ENCODE measurements around the gene MYH11. TPM values are rescaled to one million over a fixed set of nuclear protein-coding genes. Genes with fewer than 3 reads are reported as not detected.
"Not testable (repeated sequence)": the region's sequence is repeated elsewhere in the genome, so short reads cannot be mapped to it uniquely, and the experiment has no call there.

MYH11 gene
- total RNA-seq, 1 donor from 2014 or later, result 0.31 TPM

DNA sequence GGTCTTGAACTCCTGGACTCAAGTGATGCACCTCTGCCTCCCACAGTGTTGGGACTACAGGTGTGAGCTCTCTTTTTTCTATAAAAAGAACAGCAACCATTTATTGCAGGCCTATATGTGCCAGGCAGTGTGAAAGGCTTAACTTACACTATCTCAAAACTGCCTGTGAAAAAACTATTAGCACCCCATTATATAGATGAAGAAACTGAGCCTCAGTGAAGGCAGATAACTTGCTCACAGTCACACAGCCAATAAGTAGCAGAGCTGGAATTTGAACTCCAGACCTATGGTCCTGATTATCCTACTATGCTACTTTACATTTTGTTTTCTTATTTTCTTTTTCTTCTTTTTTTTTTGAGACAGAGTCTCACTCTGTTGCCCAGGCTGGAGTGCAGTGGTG lies 191.7 kb downstream of the MYH11 start:
- Mint-ChIP-seq H3K4me1 (ENCODE audit: low read depth) (no peaks in the 10 kb centered on the region), H3K4me3 (ENCODE audit: low read depth) (no peak overlapping the region), H3K36me3 (ENCODE audit: insufficient read depth) (peaks cover 11% of the 10 kb centered on the region), H3K9me3 (ENCODE audit: low read depth) (no peaks in the 10 kb centered on the region), H3K27ac (no peak overlapping the region), H3K27me3 (no peaks in the 10 kb centered on the region)
- no peak for DNase-seq (ENCODE audit: low spot score, unreplicated experiment)
- TF ChIP-seq, protein P1, sequence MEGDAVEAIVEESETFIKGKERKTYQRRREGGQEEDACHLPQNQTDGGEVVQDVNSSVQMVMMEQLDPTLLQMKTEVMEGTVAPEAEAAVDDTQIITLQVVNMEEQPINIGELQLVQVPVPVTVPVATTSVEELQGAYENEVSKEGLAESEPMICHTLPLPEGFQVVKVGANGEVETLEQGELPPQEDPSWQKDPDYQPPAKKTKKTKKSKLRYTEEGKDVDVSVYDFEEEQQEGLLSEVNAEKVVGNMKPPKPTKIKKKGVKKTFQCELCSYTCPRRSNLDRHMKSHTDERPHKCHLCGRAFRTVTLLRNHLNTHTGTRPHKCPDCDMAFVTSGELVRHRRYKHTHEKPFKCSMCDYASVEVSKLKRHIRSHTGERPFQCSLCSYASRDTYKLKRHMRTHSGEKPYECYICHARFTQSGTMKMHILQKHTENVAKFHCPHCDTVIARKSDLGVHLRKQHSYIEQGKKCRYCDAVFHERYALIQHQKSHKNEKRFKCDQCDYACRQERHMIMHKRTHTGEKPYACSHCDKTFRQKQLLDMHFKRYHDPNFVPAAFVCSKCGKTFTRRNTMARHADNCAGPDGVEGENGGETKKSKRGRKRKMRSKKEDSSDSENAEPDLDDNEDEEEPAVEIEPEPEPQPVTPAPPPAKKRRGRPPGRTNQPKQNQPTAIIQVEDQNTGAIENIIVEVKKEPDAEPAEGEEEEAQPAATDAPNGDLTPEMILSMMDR (IDR thresholded peaks at IDR 0.05; ENCODE audit: unreplicated experiment), result no peak

DNA sequence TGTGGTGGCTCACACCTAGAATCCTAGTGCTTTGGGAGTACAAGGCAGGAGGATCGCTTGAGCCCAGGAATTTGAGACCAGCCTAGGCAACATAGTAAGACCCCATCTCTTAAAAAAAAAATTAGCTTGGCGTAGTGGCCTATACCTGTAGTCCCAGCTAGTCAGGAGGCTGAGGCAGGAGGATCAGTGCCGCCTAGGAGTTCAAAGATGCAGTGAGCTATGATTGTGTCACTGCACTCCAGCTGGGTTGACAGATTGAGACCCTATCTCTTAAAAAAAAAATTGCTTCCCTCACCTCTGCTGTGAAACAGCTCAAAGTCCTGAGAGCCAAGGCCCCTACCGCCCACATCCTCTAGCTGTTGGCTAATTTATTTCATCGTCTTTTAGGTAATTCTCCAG lies 196.6 kb downstream of the MYH11 start:
- no peak for DNase-seq (ENCODE audit: low spot score, unreplicated experiment)
- H3K27me3 Mint-ChIP-seq, result no peaks in the 10 kb centered on the region
- no peaks in the 10 kb centered on the region for H3K9me3 Mint-ChIP-seq (ENCODE audit: low read depth)
- peaks cover 2% of the 10 kb centered on the region for H3K36me3 Mint-ChIP-seq (ENCODE audit: insufficient read depth)
- H3K27ac Mint-ChIP-seq, result peak overlapping the region; percentile 3
- TF ChIP-seq, protein P1 (IDR thresholded peaks at IDR 0.05; ENCODE audit: unreplicated experiment), result no peak
- H3K4me3 Mint-ChIP-seq (ENCODE audit: low read depth), result no peak overlapping the region
- H3K4me1 Mint-ChIP-seq (ENCODE audit: low read depth), result no peaks in the 10 kb centered on the region

DNA sequence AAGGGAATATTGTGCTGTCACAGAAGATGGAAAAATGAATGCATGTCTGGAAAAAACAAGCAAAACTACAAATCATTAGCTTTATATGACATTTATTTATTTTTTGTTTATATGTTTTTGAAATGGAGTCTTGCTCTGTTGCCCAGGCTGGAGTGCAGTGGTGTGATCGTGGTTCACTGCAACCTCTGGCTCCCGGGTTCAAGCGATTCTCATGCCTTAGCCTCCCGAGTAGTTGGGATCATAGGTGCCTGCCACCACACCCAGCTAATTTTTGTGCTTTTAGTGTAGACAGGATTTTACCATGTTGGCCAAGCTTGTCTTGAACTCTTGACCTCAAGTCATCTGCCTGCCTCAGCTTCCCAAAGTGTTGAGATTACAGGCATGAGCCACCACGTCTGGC lies 198.3 kb downstream of the MYH11 start:
- Mint-ChIP-seq H3K4me1 (ENCODE audit: low read depth) (no peaks in the 10 kb centered on the region), H3K9me3 (ENCODE audit: low read depth) (no peaks in the 10 kb centered on the region), H3K36me3 (ENCODE audit: insufficient read depth) (peaks cover 2% of the 10 kb centered on the region), H3K27ac (no peak overlapping the region), H3K27me3 (no peaks in the 10 kb centered on the region), H3K4me3 (ENCODE audit: low read depth) (no peak overlapping the region)
- TF ChIP-seq, protein P1 (IDR thresholded peaks at IDR 0.05; ENCODE audit: unreplicated experiment), result no peak
- DNase-seq (ENCODE audit: low spot score, unreplicated experiment), result no peak

DNA sequence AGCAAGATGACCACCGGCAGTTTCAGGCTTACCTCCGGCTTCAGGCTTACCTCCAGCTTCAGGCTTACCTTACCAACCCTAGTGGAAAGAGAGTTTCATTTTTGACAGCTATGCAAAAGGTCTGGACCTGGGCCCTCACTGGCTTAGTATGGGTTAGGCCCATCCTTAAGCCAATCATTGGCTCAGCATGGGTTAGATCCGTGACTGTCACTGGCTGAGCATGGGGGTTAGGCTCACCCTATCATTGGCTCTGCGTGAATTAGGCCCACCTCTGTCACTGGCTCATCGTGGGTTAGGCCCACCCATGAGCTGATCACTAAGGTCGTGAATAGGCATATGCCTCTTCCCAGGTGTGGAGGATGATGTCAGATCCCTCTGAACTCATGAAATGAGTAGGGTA lies 198.7 kb downstream of the MYH11 start:
- no peaks in the 10 kb centered on the region for H3K9me3 Mint-ChIP-seq (ENCODE audit: low read depth)
- no peaks in the 10 kb centered on the region for H3K4me1 Mint-ChIP-seq (ENCODE audit: low read depth)
- H3K4me3 Mint-ChIP-seq (ENCODE audit: low read depth), result no peak overlapping the region
- no peaks in the 10 kb centered on the region for H3K27me3 Mint-ChIP-seq
- peaks cover 2% of the 10 kb centered on the region for H3K36me3 Mint-ChIP-seq (ENCODE audit: insufficient read depth)
- TF ChIP-seq, protein P1 (IDR thresholded peaks at IDR 0.05; ENCODE audit: unreplicated experiment), result no peak
- no peak overlapping the region for H3K27ac Mint-ChIP-seq
- no peak for DNase-seq (ENCODE audit: low spot score, unreplicated experiment)

DNA sequence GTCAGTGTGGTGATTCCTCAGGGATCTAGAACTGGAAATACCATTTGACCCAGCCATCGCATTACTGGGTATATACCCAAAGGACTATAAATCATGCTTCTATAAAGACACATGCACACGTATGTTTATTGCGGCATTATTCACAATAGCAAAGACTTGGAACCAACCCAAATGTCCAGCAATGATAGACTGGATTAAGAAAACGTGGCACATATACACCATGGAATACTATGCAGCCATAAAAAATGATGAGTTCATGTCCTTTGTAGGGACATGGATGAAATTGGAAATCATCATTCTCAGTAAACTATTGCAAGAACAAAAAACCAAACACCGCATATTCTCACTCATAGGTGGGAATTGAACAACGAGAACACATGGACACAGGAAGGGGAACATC lies 201.3 kb downstream of the MYH11 start:
- DNase-seq (ENCODE audit: low spot score, unreplicated experiment); H3K27me3 Mint-ChIP-seq; H3K9me3 Mint-ChIP-seq (ENCODE audit: low read depth); H3K4me3 Mint-ChIP-seq (ENCODE audit: low read depth); H3K4me1 Mint-ChIP-seq (ENCODE audit: low read depth); H3K36me3 Mint-ChIP-seq (ENCODE audit: insufficient read depth); H3K27ac Mint-ChIP-seq: not testable (repeated sequence)

DNA sequence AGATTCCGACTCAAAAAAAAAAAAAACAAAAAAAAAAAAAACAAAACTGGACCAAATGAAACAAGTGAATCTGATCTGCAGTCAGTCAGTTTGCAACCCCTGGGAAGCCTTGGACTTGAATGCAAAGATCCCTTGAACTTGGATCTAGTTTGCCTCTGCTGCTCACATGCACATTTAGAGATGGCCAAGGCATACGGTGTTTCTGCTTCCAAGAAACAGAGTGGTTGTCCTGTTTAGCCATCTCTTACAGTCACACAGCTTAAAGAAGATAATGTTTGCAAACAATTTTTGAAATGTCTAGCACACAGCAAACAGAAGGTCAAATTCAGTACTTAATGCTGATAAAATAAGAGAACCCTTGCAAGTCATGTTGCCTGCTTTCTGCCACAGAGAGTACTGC lies 202.2 kb downstream of the MYH11 start:
- Mint-ChIP-seq H3K27me3 (no peaks in the 10 kb centered on the region), H3K36me3 (ENCODE audit: insufficient read depth) (no peaks in the 10 kb centered on the region), H3K4me3 (ENCODE audit: low read depth) (no peak overlapping the region), H3K27ac (no peak overlapping the region), H3K4me1 (ENCODE audit: low read depth) (peaks cover 5% of the 10 kb centered on the region), H3K9me3 (ENCODE audit: low read depth) (no peaks in the 10 kb centered on the region)
- TF ChIP-seq, protein P1 (IDR thresholded peaks at IDR 0.05; ENCODE audit: unreplicated experiment), result no peak
- no peak for DNase-seq (ENCODE audit: low spot score, unreplicated experiment)
